ENCODE measurements around the gene ADAMTS18. TPM values are rescaled to one million over a fixed set of nuclear protein-coding genes. Genes with fewer than 3 reads are reported as not detected.

The ADAMTS18 gene
- total and polyA plus RNA-seq, 2 of the 8 experiments (the other 6 are each of a cell fraction or from before 2014, with no cell fraction given): 0.05 to 0.19 TPM

DNA sequence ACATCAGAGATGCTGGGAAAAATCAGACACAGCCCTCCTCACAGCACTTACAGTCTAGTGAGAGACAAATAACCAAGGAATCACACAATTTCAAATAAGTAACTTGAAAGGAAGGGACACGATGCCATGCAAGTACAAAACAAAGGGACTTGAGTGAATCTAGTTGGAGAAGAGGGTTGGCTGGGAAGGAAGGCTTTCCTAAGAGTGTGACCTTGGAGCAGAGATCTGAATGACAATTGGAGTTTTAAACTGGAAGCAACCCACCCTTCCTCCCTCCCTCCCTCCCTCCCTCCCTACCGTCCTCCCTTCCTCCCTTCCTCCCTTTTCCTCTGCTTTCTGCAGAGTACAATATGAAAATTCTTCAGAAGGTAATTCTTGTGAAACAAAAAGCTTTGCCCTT lies 31.1 kb downstream of the ADAMTS18 start (continued):
- TF ChIP-seq TAF7 (optimal IDR thresholded peaks at IDR 0.05; ENCODE audit: borderline replicate concordance, low read depth, low read length) (no peak), PHF8 (conservative IDR thresholded peaks at IDR 0.05; ENCODE audit: low read depth, low read length) (no peak), FOSL1 (IDR thresholded peaks at IDR 0.05; ENCODE audit: insufficient read depth, low read depth, low read length) (no peak)

All from H1 (cell line).